HEK293 (cell line): Measurements from ENCODE around the gene CDH23.

ENCODE experiments used
- CTCF ChIA-PET: fragments of 350-600 bp; formaldehyde crosslinking; extraction: SDS; loops from one replicate; lab custom pipeline; 2021; ENCODE audit warnings: antibody characterized with exemption; lab: Yijun Ruan, JAX
- POLR2A ChIA-PET: fragments of 300-600 bp; formaldehyde crosslinking; extraction: SDS; loops from one replicate; lab custom pipeline; 2020; ENCODE audit warnings: antibody characterized with exemption, inconsistent platforms; lab: Yijun Ruan, JAX
- H3K27ac ChIP-seq: fragments of 200-500 bp; sonication (Bioruptor generic); 2 replicates; pipeline ENCODE4 v1.5.1; 2014; ENCODE audit warnings: low read depth, low read length, control low read depth, inconsistent platforms; ENCODE audit errors: extremely low read depth
- H3K36me3 ChIP-seq, 2 experiments: fragments of 200-500 bp in 1 of 2; sonication (Bioruptor generic) in 1 of 2; 1 replicate in 1 of 2; 2 replicates in 1 of 2; pipeline ENCODE4 v1.5.1; 2014 to 2017; ENCODE audit warnings: inconsistent platforms in 2 of 2, low read length in 2 of 2; ENCODE audit not compliant: control insufficient read depth in 2 of 2, insufficient read depth in 1 of 2
- H3K4me1 ChIP-seq: fragments of 200-500 bp; sonication (Bioruptor generic); 2 replicates; pipeline ENCODE4 v1.5.1; 2014; ENCODE audit warnings: mild to moderate bottlenecking, low read length, inconsistent platforms; ENCODE audit not compliant: control insufficient read depth, insufficient read depth
- H3K4me3 ChIP-seq: 2 replicates; pipeline ENCODE4 v1.5.1; 2011; ENCODE audit warnings: low read depth, mild to moderate bottlenecking, control low read depth, low read length, moderate library complexity
- H3K9me3 ChIP-seq: fragments of 200-500 bp; sonication (Bioruptor generic); 2 replicates; pipeline ENCODE4 v1.5.1; 2014; ENCODE audit warnings: low read depth, low read length, inconsistent platforms; ENCODE audit not compliant: control insufficient read depth, insufficient read depth
- ATF2 ChIP-seq: fragments of 450-650 bp; formaldehyde crosslinking; IDR thresholded peaks from 2 replicates; pipeline ENCODE4 v1.5.1; 2016; ENCODE audit warnings: missing biosample characterization, missing genetic modification characterization, low read depth
- GFI1B ChIP-seq: fragments of 450-650 bp; formaldehyde crosslinking; IDR thresholded peaks from 2 replicates; pipeline ENCODE4 v1.5.1; 2016; ENCODE audit warnings: missing biosample characterization, missing genetic modification characterization
- PRDM10 ChIP-seq: fragments of 450-650 bp; formaldehyde crosslinking; IDR thresholded peaks from 2 replicates; pipeline ENCODE4 v1.5.1; 2016; ENCODE audit warnings: missing biosample characterization, missing genetic modification characterization
- ZBTB6 ChIP-seq: fragments of 450-650 bp; formaldehyde crosslinking; IDR thresholded peaks from 2 replicates; pipeline ENCODE4 v1.5.1; 2017; ENCODE audit warnings: missing biosample characterization, missing genetic modification characterization
- ZNF433 ChIP-seq: fragments of 450-650 bp; formaldehyde crosslinking; IDR thresholded peaks from 2 replicates; pipeline ENCODE4 v1.5.1; 2016; ENCODE audit warnings: missing biosample characterization, missing genetic modification characterization, low read depth
- ZNF560 ChIP-seq: fragments of 450-650 bp; formaldehyde crosslinking; IDR thresholded peaks from 2 replicates; pipeline ENCODE4 v1.5.1; 2017; ENCODE audit warnings: missing biosample characterization, missing genetic modification characterization, borderline replicate concordance
- ZNF596 ChIP-seq: fragments of 450-650 bp; IDR thresholded peaks from 2 replicates; pipeline ENCODE4 v1.5.0; 2018; ENCODE audit warnings: missing biosample characterization, mild to moderate bottlenecking, missing genetic modification characterization, moderate library complexity
- ZNF629 ChIP-seq: fragments of 450-650 bp; formaldehyde crosslinking; IDR thresholded peaks from 2 replicates; pipeline ENCODE4 v1.5.1; 2017; ENCODE audit warnings: missing biosample characterization, missing genetic modification characterization
- ZNF654 ChIP-seq: fragments of 450-650 bp; formaldehyde crosslinking; IDR thresholded peaks from 2 replicates; pipeline ENCODE4 v1.5.1; 2016; ENCODE audit warnings: low read depth, missing biosample characterization, missing genetic modification characterization
- ZNF692 ChIP-seq: fragments of 450-650 bp; formaldehyde crosslinking; IDR thresholded peaks from 2 replicates; pipeline ENCODE4 v1.5.1; 2016; ENCODE audit warnings: missing biosample characterization, missing genetic modification characterization
- ZNF791 ChIP-seq: fragments of 450-650 bp; formaldehyde crosslinking; IDR thresholded peaks from 2 replicates; pipeline ENCODE4 v1.5.1; 2016; ENCODE audit warnings: missing biosample characterization, missing genetic modification characterization

CDH23 gene

GRCh38 chr10:71780719-71781118, 384.0 kb downstream of the CDH23 start:
- ChIA-PET POLR2A (no interaction called here), CTCF (interaction anchor here (1.6 kb wide), 1 partner anchor 84 kb away, joined by 7 read pairs; no protein-coding TSS in a partner anchor)
- Histone ChIP-seq H3K9me3 (no peaks in the 10 kb centered on the region), H3K36me3 (no peaks in the 10 kb centered on the region), H3K27ac (no peak overlapping the region), H3K4me1 (no peaks in the 10 kb centered on the region), H3K4me3 (no peak overlapping the region)
- TF ChIP-seq ZNF654: peak; percentile 26
- no peak for TF ChIP-seq ATF2 (tag by site-specific recombination)
- TF ChIP-seq GFI1B (tag by site-specific recombination): no peak

- H3K4me3 ChIP-seq: no peak overlapping the region
- H3K4me1 ChIP-seq: no peaks in the 10 kb centered on the region
- no peaks in the 10 kb centered on the region for H3K36me3 ChIP-seq
- no peak for TF ChIP-seq ZNF791
- TF ChIP-seq, all 188 proteins: peak for 0
- POLR2A ChIA-PET: no interaction called here
- CTCF ChIA-PET: interaction anchor here (0.7 to 1.1 kb wide), 4 partner anchors 10 to 462 kb away, joined by 3 to 4 read pairs (median 3); no protein-coding TSS in a partner anchor
- no peaks in the 10 kb centered on the region for H3K9me3 ChIP-seq
- no peak overlapping the region for H3K27ac ChIP-seq
These were observed 385.6 kb downstream of the CDH23 start for GRCh38 chr10:71782221-71782916.

- TF ChIP-seq ZNF560 (tag by site-specific recombination): no peak
- 0 out of 2 replicates have a peak, but pooled peaks have one; percentile 9 for TF ChIP-seq PRDM10 (tag by site-specific recombination)
- no peaks in the 10 kb centered on the region for H3K4me1 ChIP-seq
- ChIA-PET CTCF (interaction anchor here (0.7 to 2.0 kb wide), 3 partner anchors 10 to 53 kb away, joined by 3 to 7 read pairs (median 3); partner anchors contain the start of gene VSIR), POLR2A (no interaction called here)
- no peak overlapping the region for H3K4me3 ChIP-seq
- no peak overlapping the region for H3K27ac ChIP-seq
- H3K36me3 ChIP-seq: no peaks in the 10 kb centered on the region
- H3K9me3 ChIP-seq: no peaks in the 10 kb centered on the region
These were observed 386.3 kb downstream of the CDH23 start for GRCh38 chr10:71782917-71783490.

- no peaks in the 10 kb centered on the region for H3K4me1 ChIP-seq
- H3K4me3 ChIP-seq: no peak overlapping the region
- CTCF ChIA-PET: interaction anchor here (0.6 to 2.0 kb wide), 2 partner anchors 11 to 25 kb away, joined by 3 to 7 read pairs; partner anchors contain the start of gene VSIR
- no peaks in the 10 kb centered on the region for H3K9me3 ChIP-seq
- no peak for TF ChIP-seq ZNF596 (tag by site-specific recombination)
- TF ChIP-seq ZNF629: no peak
- TF ChIP-seq ZBTB6 (tag by site-specific recombination): no peak
- no peak for TF ChIP-seq ZNF692 (tag by site-specific recombination)
- TF ChIP-seq ZNF433: no peak
- POLR2A ChIA-PET: no interaction called here
- no peak overlapping the region for H3K27ac ChIP-seq
- no peaks in the 10 kb centered on the region for H3K36me3 ChIP-seq
These were observed 387.4 kb downstream of the CDH23 start for GRCh38 chr10:71783917-71784678.
